HepG2 (cell line): Measurements from ENCODE around the gene DOHH. TPM values are rescaled to one million over a fixed set of nuclear protein-coding genes. Genes with fewer than 3 reads are reported as not detected.

ENCODE experiments used
- FLYWCH1 ChIP-seq: sonication (generic); formaldehyde crosslinking; IDR thresholded peaks from 2 replicates; pipeline ENCODE4 v1.8.1; 2023; ENCODE audit warnings: mild to moderate bottlenecking, missing genetic modification reagents
- GLI4 ChIP-seq: sonication (generic); formaldehyde crosslinking; IDR thresholded peaks from 2 replicates; pipeline ENCODE4 v1.5.1; 2020; ENCODE audit warnings: missing genetic modification reagents, mild to moderate bottlenecking, moderate library complexity, borderline replicate concordance
- JUND ChIP-seq: sonication (generic); formaldehyde crosslinking; IDR thresholded peaks from 2 replicates; pipeline ENCODE4 v1.8.0; 2022; ENCODE audit warnings: mild to moderate bottlenecking, missing genetic modification reagents
- KLF11 ChIP-seq: IDR thresholded peaks from 2 replicates; pipeline ENCODE4 v1.6.1; 2016; ENCODE audit warnings: missing compliant biosample characterization
- PRPF4 ChIP-seq: fragments of 200-400 bp; formaldehyde crosslinking; IDR thresholded peaks from 2 replicates; pipeline ENCODE4 v1.6.1; 2016; ENCODE audit warnings: low read length, low read depth; ENCODE audit not compliant: poor library complexity, severe bottlenecking
- SCMH1 ChIP-seq: sonication (generic); formaldehyde crosslinking; IDR thresholded peaks from 2 replicates; pipeline ENCODE4 v1.9.0; 2021; ENCODE audit warnings: missing genetic modification reagents, mild to moderate bottlenecking, borderline replicate concordance
- TCF7L2 ChIP-seq: IDR thresholded peaks from 2 replicates; pipeline ENCODE4 v1.6.1; 2011; ENCODE audit warnings: mild to moderate bottlenecking, low read depth, low read length, moderate library complexity
- THAP11 ChIP-seq: IDR thresholded peaks from 2 replicates; pipeline ENCODE4 v1.6.1; 2016; ENCODE audit warnings: missing biosample characterization, missing genetic modification reagents
- ZNF451 ChIP-seq: sonication (generic); formaldehyde crosslinking; IDR thresholded peaks from 2 replicates; pipeline ENCODE4 v1.5.0; 2020; ENCODE audit warnings: mild to moderate bottlenecking, missing genetic modification reagents
- ZNF510 ChIP-seq: sonication (generic); formaldehyde crosslinking; IDR thresholded peaks from 2 replicates; pipeline ENCODE4 v1.4.0; 2020; ENCODE audit warnings: low read depth, mild to moderate bottlenecking, missing genetic modification reagents
- ZNF777 ChIP-seq: sonication (generic); formaldehyde crosslinking; IDR thresholded peaks from 2 replicates; pipeline ENCODE4 v1.4.0; 2020; ENCODE audit warnings: missing genetic modification reagents
- polyA plus RNA-seq, 8 experiments: library from polyadenylated mRNA; depleted of rRNA in 3 of 8; stranded (reverse) in 7 of 8; unstranded in 1 of 8; fragments of >200 nt; fragmentation: Illumina TruSeq in 4 of 8; extraction: Trizol in 4 of 8; gene quantifications; 2 replicates each; pipeline versions ENCODE4 v1.2.1 to v1.2.3, GENCODE V29; 2011 to 2016; ENCODE audit warnings: low read depth in 4 of 8, missing spikeins in 1 of 8, mixed read lengths in 1 of 8; ENCODE audit not compliant: insufficient read depth in 1 of 8
- total RNA-seq, 5 experiments: library from RNA; depleted of rRNA; stranded (reverse); fragments of >200 nt; fragmentation: Illumina TruSeq; extraction: Trizol; gene quantifications; 2 replicates each; pipeline ENCODE4 v1.2.3, GENCODE V29; 2016; ENCODE audit warnings: low read depth in 1 of 5
- TF ChIP-seq, protein P1 (sequence below): sonication (generic); formaldehyde crosslinking; IDR thresholded peaks from 2 replicates; pipeline ENCODE4 v1.4.0; 2020; ENCODE audit warnings: low read depth, missing genetic modification reagents
- TF ChIP-seq, protein P2 (sequence below): sonication (generic); formaldehyde crosslinking; IDR thresholded peaks from 2 replicates; pipeline ENCODE4 v1.4.0; 2020; ENCODE audit warnings: missing genetic modification reagents, borderline replicate concordance
- TF ChIP-seq, protein P3 (sequence below): sonication (generic); formaldehyde crosslinking; IDR thresholded peaks from 2 replicates; pipeline ENCODE4 v1.8.0; 2022; ENCODE audit warnings: missing genetic modification reagents, mild to moderate bottlenecking, borderline replicate concordance
- TF ChIP-seq, protein P4 (sequence below): sonication (generic); formaldehyde crosslinking; IDR thresholded peaks from 2 replicates; pipeline ENCODE4 v1.4.0; 2020; ENCODE audit warnings: mild to moderate bottlenecking, missing genetic modification reagents

DOHH gene
- total and polyA plus RNA-seq, 2 of the 13 experiments (the other 11 are each of a cell fraction or from before 2014, with no cell fraction given), result 3.5 to 13.7 TPM

DNA sequence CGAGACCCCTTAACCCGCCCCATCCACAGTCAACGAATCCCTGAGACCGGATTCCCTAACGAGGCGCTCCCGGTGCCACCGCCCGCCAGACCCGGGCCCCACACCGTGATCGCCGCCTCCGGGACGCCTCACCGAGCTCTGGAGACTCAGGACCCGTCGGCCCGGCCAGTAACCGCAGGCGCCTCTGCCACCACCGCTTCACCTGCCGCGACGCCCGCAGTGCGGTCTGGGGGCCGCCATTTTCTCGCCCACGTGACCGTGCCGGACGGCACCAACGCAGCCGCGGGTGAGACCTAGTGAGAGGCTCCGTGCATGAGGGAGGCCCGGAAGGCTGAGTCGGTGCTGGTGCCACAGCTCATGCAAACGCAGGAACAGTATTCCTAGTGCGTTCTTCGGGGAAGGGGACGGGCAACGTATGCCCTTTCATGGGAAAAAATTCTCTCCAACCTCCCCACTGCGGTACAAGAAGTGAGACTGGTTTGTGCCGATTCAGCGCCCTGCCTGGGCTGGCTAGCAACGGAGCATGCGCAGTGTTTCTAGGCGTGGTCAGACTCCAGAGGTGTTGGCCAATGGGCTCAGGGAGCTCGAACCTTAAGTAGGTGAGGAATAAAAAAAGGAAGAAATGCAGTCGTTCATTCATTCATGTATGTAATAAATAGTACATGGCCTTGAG lies at the start of gene DOHH (continued):
- TF ChIP-seq, protein P1, sequence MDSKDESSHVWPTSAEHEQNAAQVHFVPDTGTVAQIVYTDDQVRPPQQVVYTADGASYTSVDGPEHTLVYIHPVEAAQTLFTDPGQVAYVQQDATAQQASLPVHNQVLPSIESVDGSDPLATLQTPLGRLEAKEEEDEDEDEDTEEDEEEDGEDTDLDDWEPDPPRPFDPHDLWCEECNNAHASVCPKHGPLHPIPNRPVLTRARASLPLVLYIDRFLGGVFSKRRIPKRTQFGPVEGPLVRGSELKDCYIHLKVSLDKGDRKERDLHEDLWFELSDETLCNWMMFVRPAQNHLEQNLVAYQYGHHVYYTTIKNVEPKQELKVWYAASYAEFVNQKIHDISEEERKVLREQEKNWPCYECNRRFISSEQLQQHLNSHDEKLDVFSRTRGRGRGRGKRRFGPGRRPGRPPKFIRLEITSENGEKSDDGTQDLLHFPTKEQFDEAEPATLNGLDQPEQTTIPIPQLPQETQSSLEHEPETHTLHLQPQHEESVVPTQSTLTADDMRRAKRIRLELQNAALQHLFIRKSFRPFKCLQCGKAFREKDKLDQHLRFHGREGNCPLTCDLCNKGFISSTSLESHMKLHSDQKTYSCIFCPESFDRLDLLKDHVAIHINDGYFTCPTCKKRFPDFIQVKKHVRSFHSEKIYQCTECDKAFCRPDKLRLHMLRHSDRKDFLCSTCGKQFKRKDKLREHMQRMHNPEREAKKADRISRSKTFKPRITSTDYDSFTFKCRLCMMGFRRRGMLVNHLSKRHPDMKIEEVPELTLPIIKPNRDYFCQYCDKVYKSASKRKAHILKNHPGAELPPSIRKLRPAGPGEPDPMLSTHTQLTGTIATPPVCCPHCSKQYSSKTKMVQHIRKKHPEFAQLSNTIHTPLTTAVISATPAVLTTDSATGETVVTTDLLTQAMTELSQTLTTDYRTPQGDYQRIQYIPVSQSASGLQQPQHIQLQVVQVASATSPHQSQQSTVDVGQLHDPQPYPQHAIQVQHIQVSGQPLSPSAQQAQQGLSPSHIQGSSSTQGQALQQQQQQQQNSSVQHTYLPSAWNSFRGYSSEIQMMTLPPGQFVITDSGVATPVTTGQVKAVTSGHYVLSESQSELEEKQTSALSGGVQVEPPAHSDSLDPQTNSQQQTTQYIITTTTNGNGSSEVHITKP (CRISPR knock-in tag), result peak; percentile 100
- TF ChIP-seq ZNF510 (peak; percentile 68; the same call in 1 of the 2 replicates), GLI4 (CRISPR knock-in tag) (no peak), SCMH1 (CRISPR knock-in tag) (no peak), ZNF451 (CRISPR knock-in tag) (no peak), PRPF4 (no peak), FLYWCH1 (CRISPR knock-in tag) (no peak), JUND (CRISPR knock-in tag) (peak; percentile 27; the same call in 1 of the 2 replicates), ZNF777 (CRISPR knock-in tag) (no peak; the same call in 1 of the 2 replicates), KLF11 (CRISPR knock-in tag) (peak; percentile 45; the same call in 1 of the 2 replicates), THAP11 (CRISPR knock-in tag) (peak; percentile 87), TCF7L2 (no peak)
- TF ChIP-seq, protein P2, sequence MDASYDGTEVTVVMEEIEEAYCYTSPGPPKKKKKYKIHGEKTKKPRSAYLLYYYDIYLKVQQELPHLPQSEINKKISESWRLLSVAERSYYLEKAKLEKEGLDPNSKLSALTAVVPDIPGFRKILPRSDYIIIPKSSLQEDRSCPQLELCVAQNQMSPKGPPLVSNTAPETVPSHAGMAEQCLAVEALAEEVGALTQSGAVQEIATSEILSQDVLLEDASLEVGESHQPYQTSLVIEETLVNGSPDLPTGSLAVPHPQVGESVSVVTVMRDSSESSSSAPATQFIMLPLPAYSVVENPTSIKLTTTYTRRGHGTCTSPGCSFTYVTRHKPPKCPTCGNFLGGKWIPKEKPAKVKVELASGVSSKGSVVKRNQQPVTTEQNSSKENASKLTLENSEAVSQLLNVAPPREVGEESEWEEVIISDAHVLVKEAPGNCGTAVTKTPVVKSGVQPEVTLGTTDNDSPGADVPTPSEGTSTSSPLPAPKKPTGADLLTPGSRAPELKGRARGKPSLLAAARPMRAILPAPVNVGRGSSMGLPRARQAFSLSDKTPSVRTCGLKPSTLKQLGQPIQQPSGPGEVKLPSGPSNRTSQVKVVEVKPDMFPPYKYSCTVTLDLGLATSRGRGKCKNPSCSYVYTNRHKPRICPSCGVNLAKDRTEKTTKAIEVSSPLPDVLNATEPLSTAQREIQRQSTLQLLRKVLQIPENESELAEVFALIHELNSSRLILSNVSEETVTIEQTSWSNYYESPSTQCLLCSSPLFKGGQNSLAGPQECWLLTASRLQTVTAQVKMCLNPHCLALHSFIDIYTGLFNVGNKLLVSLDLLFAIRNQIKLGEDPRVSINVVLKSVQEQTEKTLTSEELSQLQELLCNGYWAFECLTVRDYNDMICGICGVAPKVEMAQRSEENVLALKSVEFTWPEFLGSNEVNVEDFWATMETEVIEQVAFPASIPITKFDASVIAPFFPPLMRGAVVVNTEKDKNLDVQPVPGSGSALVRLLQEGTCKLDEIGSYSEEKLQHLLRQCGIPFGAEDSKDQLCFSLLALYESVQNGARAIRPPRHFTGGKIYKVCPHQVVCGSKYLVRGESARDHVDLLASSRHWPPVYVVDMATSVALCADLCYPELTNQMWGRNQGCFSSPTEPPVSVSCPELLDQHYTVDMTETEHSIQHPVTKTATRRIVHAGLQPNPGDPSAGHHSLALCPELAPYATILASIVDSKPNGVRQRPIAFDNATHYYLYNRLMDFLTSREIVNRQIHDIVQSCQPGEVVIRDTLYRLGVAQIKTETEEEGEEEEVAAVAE, result peak; percentile 74; the same call in 1 of the 2 replicates
- TF ChIP-seq, protein P3, sequence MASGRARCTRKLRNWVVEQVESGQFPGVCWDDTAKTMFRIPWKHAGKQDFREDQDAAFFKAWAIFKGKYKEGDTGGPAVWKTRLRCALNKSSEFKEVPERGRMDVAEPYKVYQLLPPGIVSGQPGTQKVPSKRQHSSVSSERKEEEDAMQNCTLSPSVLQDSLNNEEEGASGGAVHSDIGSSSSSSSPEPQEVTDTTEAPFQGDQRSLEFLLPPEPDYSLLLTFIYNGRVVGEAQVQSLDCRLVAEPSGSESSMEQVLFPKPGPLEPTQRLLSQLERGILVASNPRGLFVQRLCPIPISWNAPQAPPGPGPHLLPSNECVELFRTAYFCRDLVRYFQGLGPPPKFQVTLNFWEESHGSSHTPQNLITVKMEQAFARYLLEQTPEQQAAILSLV (CRISPR knock-in tag), result peak; percentile 92; the same call in 1 of the 2 replicates
- TF ChIP-seq, protein P4, sequence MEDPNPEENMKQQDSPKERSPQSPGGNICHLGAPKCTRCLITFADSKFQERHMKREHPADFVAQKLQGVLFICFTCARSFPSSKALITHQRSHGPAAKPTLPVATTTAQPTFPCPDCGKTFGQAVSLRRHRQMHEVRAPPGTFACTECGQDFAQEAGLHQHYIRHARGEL (CRISPR knock-in tag), result no peak
